ENCODE data around the gene WFIKKN2. TPM values are rescaled to one million over a fixed set of nuclear protein-coding genes. Genes with fewer than 3 reads are reported as not detected.

WFIKKN2 gene
- total RNA-seq, 1 experiment from 2014 or later = not detected

DNA sequence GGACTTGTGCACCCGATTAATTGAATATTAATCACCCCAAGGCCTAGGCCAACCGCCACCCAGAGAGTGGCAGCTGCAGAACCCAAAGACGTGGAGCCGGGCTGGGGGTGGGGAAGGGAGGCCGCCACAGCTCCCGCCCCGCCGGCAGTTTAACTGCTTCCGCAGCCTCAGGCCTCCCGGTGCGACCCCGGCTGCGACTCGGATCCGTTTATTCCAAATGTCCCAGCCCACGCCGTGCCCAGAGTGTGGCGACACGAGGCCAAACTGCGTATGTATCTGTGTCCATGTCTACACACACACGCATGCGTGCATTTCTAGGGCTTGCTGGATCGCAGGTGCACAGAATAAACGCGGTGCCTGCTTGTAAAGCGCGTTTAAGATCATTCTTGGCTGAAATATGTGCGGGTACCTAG lies 31.6 kb downstream of the WFIKKN2 start:
- H3K36me3 ChIP-seq (ENCODE audit: control insufficient read depth, insufficient read depth, low read length) = peaks cover 7% of the 10 kb centered on the region
- TF ChIP-seq, protein P1, sequence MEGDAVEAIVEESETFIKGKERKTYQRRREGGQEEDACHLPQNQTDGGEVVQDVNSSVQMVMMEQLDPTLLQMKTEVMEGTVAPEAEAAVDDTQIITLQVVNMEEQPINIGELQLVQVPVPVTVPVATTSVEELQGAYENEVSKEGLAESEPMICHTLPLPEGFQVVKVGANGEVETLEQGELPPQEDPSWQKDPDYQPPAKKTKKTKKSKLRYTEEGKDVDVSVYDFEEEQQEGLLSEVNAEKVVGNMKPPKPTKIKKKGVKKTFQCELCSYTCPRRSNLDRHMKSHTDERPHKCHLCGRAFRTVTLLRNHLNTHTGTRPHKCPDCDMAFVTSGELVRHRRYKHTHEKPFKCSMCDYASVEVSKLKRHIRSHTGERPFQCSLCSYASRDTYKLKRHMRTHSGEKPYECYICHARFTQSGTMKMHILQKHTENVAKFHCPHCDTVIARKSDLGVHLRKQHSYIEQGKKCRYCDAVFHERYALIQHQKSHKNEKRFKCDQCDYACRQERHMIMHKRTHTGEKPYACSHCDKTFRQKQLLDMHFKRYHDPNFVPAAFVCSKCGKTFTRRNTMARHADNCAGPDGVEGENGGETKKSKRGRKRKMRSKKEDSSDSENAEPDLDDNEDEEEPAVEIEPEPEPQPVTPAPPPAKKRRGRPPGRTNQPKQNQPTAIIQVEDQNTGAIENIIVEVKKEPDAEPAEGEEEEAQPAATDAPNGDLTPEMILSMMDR (IDR thresholded peaks at IDR 0.05; ENCODE audit: insufficient read depth in 1 of 2, low read depth in 1 of 2, low read length in 1 of 2, severe bottlenecking in 1 of 2, unreplicated experiment in 1 of 2) = peak in 1 of 2 experiments; percentile 1
- H3K9me3 ChIP-seq = no peaks in the 10 kb centered on the region
- Mint-ChIP-seq H3K4me1 (ENCODE audit: low read depth, unreplicated experiment) (peaks cover 23% of the 10 kb centered on the region), H3K9me3 (ENCODE audit: unreplicated experiment) (no peaks in the 10 kb centered on the region), H3K36me3 (ENCODE audit: insufficient read depth, unreplicated experiment) (peaks cover 55% of the 10 kb centered on the region), H3K27ac (ENCODE audit: unreplicated experiment) (peak overlapping the region; percentile 95), H3K4me3 (ENCODE audit: unreplicated experiment) (peak overlapping the region; percentile 79), H3K27me3 (ENCODE audit: insufficient read depth, unreplicated experiment) (no peaks in the 10 kb centered on the region)
- ChIA-PET POLR2A (interaction anchor here (0.6 to 5.6 kb wide), 43 partner anchors 9 to 1019 kb away, joined by 3 to 296 read pairs (median 10); partner anchors contain the start of genes CACNA1G, LUC7L3 and TAC4), CTCF (interaction anchor here (0.5 to 4.0 kb wide), 16 partner anchors 14 to 287 kb away, joined by 3 to 40 read pairs (median 8); partner anchors contain the start of gene NME1)
- BruUV-seq (replicated peaks) = no TSS peak
- DNase-seq = peak; percentile 86 to 87
- no peaks in the 10 kb centered on the region for H3K27me3 ChIP-seq (replicated peaks; ENCODE audit: control insufficient read depth, insufficient read depth, low read length)
- peak overlapping the region; percentile 63 for H3K4me3 ChIP-seq (ENCODE audit: low read depth, low read length)
- peaks cover 15% of the 10 kb centered on the region for H3K4me1 ChIP-seq
- intact Hi-C loops (cut with micrococcal nuclease; ENCODE audit: unreplicated experiment) = loop anchor here (1.0 to 5.0 kb wide), 8 partner anchors 17 to 300 kb away; partner anchors contain the start of genes LUC7L3, NME1 and NME2

DNA sequence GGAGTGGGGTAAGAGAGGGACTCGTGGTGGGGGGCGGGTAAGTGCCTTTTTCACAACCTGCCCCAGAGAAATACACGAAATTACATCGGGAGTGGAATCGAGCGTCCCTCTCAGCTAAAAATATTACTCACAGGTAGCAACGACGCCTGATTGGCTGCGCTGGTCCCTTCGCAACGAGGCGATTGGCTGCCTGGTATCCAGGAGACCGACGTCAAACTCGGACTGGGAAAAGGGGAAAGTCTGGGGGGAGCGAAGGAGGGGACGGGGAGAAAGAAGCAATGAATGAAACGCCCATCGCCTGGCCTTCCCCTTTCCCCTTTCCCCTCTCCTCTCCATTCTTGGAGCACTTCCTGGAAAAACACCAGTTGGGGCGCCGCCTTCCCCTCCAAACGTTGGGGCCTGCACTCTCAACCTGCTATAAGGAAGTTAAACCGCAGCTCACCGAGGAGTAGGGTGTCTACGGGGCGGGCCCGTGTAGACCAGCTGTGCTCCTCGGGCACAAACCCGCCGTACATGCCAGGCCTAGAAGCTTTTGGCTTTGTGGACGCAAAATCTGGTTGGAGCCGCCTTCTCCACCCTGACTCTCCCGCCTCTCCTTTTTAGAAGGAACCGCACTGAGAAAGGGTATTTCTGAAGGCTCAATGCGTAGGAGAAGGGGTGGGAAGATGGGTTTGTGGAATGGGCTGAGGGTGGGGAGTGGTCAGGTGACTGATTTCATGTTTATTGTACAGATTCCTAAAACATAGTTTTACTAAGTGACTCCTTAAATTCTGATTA lies 32.2 kb downstream of the WFIKKN2 start:
- intact Hi-C loops (cut with micrococcal nuclease; ENCODE audit: unreplicated experiment) = loop anchor here (1.0 to 5.0 kb wide), 8 partner anchors 17 to 300 kb away; partner anchors contain the start of genes LUC7L3, NME1 and NME2
- DNase-seq = peak; percentile 100

DNA sequence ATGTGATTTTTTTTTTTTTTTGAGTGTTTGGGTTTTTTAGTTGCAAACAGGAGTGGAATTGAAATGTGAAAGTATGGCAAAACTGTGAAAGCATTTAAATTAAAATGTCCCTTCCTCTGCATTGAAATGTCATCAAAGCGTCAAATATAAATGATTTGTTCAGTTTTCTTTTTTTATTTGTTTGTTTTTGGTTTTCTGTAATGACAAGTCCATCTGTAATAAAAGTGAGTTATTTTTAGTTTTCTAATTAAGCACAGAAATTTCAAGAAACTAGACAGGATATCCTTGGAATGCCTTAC lies 32.7 kb downstream of the WFIKKN2 start:
- Mint-ChIP-seq H3K36me3 (ENCODE audit: insufficient read depth, unreplicated experiment) (peaks cover 48% of the 10 kb centered on the region), H3K27ac (ENCODE audit: unreplicated experiment) (peak overlapping the region; percentile 95), H3K9me3 (ENCODE audit: unreplicated experiment) (no peaks in the 10 kb centered on the region), H3K27me3 (ENCODE audit: insufficient read depth, unreplicated experiment) (no peaks in the 10 kb centered on the region), H3K4me3 (ENCODE audit: unreplicated experiment) (peak overlapping the region; percentile 79), H3K4me1 (ENCODE audit: low read depth, unreplicated experiment) (peaks cover 21% of the 10 kb centered on the region)
- Histone ChIP-seq H3K4me3 (ENCODE audit: low read depth, low read length) (peak overlapping the region; percentile 63), H3K9me3 (no peaks in the 10 kb centered on the region), H3K36me3 (ENCODE audit: control insufficient read depth, insufficient read depth, low read length) (peaks cover 4% of the 10 kb centered on the region), H3K27me3 (replicated peaks; ENCODE audit: control insufficient read depth, insufficient read depth, low read length) (no peaks in the 10 kb centered on the region), H3K4me1 (peaks cover 15% of the 10 kb centered on the region)
- POLR2A ChIA-PET = interaction anchor here (0.5 to 5.6 kb wide), 16 partner anchors 13 to 239 kb away, joined by 3 to 296 read pairs (median 17); partner anchors contain the start of gene LUC7L3
- CTCF ChIA-PET = interaction anchor here (1.4 to 4.0 kb wide), 6 partner anchors 15 to 89 kb away, joined by 3 to 40 read pairs (median 22); no protein-coding TSS in a partner anchor
- TSS peak; percentile 83 for BruUV-seq (replicated peaks)
- DNase-seq = no peak
- intact Hi-C loops (cut with micrococcal nuclease; ENCODE audit: unreplicated experiment) = loop anchor here (5.0 kb wide), 2 partner anchors 284 to 299 kb away; partner anchors contain the start of genes NME1 and NME2
- TF ChIP-seq, protein P1 (IDR thresholded peaks at IDR 0.05; ENCODE audit: insufficient read depth in 1 of 2, low read depth in 1 of 2, low read length in 1 of 2, severe bottlenecking in 1 of 2, unreplicated experiment in 1 of 2) = no peak

More for the DNA sequence above, 32.2 kb downstream of the WFIKKN2 start:
- TF ChIP-seq, protein P1 (IDR thresholded peaks at IDR 0.05; ENCODE audit: insufficient read depth in 1 of 2, low read depth in 1 of 2, low read length in 1 of 2, severe bottlenecking in 1 of 2, unreplicated experiment in 1 of 2) = no peak
- Mint-ChIP-seq H3K27me3 (ENCODE audit: insufficient read depth, unreplicated experiment) (no peaks in the 10 kb centered on the region), H3K9me3 (ENCODE audit: unreplicated experiment) (no peaks in the 10 kb centered on the region), H3K36me3 (ENCODE audit: insufficient read depth, unreplicated experiment) (peaks cover 53% of the 10 kb centered on the region), H3K4me1 (ENCODE audit: low read depth, unreplicated experiment) (peaks cover 23% of the 10 kb centered on the region), H3K27ac (ENCODE audit: unreplicated experiment) (peak overlapping the region; percentile 95), H3K4me3 (ENCODE audit: unreplicated experiment) (peak overlapping the region; percentile 79)
- H3K4me1 ChIP-seq = peaks cover 15% of the 10 kb centered on the region
- CTCF ChIA-PET = interaction anchor here (0.9 to 4.0 kb wide), 13 partner anchors 15 to 286 kb away, joined by 3 to 40 read pairs (median 13); partner anchors contain the start of gene NME1
- BruUV-seq (replicated peaks) = no TSS peak
- H3K36me3 ChIP-seq (ENCODE audit: control insufficient read depth, insufficient read depth, low read length) = peaks cover 7% of the 10 kb centered on the region
- H3K9me3 ChIP-seq = no peaks in the 10 kb centered on the region
- no peaks in the 10 kb centered on the region for H3K27me3 ChIP-seq (replicated peaks; ENCODE audit: control insufficient read depth, insufficient read depth, low read length)
- POLR2A ChIA-PET = interaction anchor here (0.5 to 5.6 kb wide), 33 partner anchors 9 to 1020 kb away, joined by 3 to 296 read pairs (median 10); partner anchors contain the start of genes LUC7L3 and TAC4
- H3K4me3 ChIP-seq (ENCODE audit: low read depth, low read length) = peak overlapping the region; percentile 63
